ENCODE results near the gene MYADM.

Gene MYADM

GRCh38 chr19:53885036-53885435 is 17.4 kb downstream of the MYADM start:
- DNase-seq (ENCODE audit: low read depth), result no peak

GRCh38 chr19:53892301-53892980 is 24.8 kb downstream of the MYADM start:
- no peak for DNase-seq (ENCODE audit: low read depth)

- no peak for DNase-seq (ENCODE audit: low read depth)
Measured at GRCh38 chr19:53892981-53893325, 25.3 kb downstream of the MYADM start.

GRCh38 chr19:53894707-53895106 is 27.0 kb downstream of the MYADM start:
- no peak for DNase-seq (ENCODE audit: low read depth)

DNA sequence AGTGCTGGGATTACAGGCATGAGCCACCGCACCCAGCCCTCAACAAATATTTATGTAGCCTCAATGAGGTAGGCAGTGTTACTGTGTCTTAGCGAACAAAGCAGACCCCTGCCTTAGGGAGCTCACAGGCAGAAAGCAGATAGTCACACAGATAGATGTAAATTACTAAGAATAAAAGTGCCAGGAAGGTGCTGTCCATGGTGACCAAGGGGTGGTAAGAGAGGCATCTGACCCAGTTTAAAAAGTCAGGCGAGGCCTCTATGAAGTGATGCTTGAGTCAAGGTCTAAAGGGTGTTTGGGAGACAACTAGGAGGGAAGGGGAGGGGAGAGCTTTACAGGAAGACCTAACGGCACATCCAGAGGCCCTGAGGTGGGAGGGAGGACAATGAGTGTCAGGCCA is 29.0 kb downstream of the MYADM start:
- DNase-seq (ENCODE audit: low read depth), result no peak

DNA sequence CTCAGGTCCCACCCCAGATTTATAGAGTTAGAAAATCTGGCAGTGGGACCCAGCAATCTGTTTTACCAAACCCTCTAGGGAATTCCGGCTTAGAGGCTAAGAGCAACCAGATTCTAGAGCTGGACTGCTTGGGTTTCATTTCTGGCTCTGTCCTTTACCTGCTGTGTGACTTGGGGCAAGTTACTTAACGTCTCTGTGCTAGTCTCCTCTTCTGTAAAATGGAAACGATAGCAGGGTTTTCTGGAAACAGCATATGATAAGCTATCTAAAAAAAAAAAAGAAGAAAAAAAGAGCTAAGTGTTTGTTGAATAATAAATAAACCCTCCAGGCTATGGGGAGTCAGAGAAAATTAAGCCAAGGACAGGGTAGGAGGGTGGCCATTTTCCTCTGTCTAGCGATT is 29.8 kb downstream of the MYADM start:
- no peak for DNase-seq (ENCODE audit: low read depth)

DNA sequence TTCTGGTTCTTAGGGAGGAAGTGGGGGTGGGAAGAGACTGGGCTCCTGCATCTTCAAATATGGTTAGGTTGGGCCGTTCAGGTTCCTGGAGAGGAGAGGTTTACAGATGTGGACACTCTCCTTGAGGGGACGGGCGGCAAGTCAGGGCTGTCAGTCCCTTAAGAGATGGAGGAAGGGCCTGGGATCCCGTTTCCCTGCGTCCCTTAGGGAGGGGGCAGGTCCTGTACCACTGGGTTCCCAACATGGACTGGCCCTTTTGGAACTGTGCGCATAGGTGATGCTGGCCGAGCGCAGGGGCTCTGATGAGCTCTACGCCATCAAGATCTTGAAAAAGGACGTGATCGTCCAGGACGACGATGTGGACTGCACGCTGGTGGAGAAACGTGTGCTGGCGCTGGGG is 30.5 kb downstream of the MYADM start:
- no peak for DNase-seq (ENCODE audit: low read depth)

DNA sequence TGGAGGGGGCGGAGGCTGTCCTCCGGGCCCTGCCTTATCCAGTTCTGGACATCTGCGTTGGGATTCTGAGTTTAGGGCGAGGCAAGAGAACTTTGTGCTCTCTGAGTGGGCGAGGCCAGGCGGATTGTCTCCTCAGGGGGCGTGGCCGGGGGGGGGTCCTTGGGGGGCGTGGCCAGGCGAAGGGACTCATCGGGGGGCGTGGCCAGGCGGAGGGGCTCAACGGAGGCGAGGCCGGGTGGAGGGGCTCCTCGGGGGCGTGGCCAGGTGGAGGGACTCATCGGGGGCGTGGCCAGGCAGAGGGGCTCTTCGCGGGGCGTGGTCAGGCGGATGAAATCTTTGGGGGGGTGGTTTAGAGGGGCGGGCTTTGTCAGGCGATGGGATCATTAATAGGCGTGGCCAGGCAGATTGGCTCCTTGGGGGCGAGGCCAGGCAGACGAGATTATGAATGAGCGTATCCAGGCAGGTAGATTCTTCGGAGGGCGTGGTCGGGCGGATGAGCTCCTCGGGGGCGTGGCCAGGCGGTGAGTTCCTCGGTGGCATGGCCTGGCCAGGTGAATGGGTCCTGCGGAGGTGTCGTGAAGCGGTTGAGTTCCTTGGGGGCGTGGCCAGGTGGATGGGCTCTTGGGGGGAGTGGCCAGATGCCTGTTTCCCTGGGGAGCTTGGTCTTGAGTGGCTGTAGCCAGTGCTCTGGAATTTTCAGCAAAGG is 31.1 kb downstream of the MYADM start:
- DNase-seq (ENCODE audit: low read depth), result no peak

DNA sequence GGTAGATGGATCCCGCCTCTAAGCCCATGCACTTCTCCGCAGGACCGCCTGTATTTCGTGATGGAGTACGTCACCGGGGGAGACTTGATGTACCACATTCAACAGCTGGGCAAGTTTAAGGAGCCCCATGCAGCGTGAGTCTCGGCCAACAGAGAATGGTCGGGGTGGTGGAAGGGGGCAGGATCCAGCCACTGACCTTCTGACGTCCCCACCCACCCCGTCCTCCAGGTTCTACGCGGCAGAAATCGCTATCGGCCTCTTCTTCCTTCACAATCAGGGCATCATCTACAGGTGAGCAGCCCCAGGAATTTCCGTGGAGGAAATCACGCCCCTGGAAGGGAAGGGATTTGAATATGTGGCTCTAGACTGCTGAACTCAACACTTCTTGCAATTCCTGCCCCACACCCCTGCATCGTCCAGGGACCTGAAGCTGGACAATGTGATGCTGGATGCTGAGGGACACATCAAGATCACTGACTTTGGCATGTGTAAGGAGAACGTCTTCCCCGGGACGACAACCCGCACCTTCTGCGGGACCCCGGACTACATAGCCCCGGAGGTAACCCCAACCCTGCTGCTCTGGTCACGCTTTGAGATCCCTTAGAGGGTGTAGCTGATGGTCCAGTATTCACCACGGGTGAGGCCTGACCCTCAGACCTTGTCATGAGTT is 32.6 kb downstream of the MYADM start:
- no peak for DNase-seq (ENCODE audit: low read depth)

- no peak for DNase-seq (ENCODE audit: low read depth)
Measured at GRCh38 chr19:53903055-53903680, 35.5 kb downstream of the MYADM start.

DNA sequence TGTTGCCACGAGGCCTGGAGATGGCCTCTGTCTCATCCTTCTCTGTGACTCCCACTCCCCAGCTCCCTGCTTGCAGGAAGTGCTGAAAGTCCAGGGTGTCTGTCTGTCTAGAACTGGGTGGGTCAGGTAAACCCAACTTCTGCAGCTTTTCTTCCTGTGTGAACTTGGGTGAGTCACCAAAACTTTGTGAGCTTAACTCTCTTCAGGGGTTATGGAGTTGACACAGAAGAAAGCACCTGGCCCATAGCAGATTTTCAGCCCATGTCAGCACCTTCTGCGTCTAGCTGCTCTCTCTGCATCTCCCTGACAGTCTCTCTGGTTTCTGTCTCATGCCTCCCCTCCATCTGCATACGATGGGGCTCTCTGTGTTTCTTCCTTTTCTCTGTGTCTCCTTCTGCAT is 37.2 kb downstream of the MYADM start:
- no peak for DNase-seq (ENCODE audit: low read depth)

DNA sequence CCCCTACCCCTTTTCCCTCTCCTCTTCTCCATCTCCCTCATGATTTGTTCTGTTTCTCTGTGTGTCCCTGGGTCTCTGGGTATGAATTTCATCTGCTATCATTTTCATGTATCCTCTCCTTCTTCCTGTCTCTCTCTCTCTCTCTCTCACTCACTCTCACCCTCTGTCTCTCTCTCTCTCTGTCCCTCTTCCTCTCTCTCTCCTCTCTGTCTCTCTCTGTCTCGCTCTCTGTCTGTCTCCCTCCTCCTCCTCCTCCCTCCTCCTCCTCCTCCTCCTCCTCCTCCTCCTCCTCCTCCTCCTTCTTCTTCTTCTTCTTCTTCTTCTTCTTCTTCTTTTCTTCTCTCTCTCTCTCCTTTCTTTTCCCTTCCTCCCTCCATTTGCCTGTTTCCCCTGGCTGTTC is 38.1 kb downstream of the MYADM start:
- no peak for DNase-seq (ENCODE audit: low read depth)

- peak; percentile 48 for DNase-seq (ENCODE audit: low read depth)
Measured at GRCh38 chr19:53906211-53907192, 38.8 kb downstream of the MYADM start.

- no peak for DNase-seq (ENCODE audit: low read depth)
Measured at GRCh38 chr19:53907193-53907581, 39.5 kb downstream of the MYADM start.

DNA sequence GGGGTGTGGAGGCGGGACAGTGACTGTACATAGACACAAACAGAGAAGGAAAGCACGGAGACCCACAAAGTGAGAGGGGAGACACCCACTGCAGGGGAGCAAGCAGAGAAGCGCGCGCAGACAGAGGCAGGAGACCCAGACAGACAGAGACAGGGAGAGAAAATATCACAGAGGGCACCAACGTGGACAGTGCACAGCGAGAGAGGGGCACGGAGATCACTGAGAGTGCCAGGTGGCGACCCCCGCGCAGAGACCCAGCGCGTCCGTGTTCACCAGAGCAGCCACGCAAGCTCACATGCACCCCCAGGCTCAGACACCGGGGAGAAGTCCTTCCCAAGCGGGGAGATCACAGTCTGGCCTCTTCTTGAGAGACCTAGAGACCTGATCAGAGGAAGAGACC is 40.0 kb downstream of the MYADM start:
- DNase-seq (ENCODE audit: low read depth), result no peak

DNA sequence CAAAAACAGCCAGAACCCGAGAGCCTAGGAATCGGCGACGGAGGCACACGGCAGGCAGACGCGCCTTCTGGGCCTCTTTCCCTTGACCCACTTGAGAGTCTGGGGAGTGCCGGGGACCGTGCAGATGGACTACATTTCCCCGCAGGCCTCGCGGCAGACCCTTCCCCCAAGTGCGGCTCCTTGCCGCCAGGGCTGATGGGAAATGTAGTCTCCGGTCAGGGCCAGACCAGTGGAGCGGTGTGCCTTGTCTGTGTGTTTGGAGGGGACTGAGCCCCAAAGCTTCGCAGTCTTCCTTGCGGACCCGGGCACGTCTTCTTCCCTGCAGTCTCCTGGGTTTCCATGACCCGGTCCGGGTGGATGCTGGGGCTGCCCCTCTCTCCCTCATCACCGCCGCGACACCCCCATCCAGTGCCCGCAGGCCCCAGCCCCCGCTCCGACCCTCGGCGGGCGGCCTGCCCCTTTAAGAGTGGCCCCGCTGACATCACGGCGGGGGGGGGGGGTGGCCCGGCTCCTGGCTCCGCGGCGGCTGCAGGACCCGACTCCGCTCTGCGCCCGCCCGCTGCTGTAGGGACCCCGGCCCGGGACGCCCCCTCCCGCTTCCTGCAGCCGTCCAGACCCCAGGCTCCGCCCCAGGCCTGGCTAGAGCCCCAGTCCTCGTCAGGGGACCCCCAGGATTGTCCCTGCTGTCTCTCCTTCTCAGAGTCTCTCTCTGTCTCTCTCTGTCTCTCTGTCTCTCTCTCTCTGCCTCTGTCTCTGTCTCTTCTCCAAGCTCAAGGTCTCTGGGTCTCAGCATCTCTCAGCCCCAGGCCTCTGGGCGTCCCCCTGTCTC is 40.6 kb downstream of the MYADM start:
- DNase-seq (ENCODE audit: low read depth), result peak; percentile 20

GRCh38 chr19:53908935-53909415 is 41.3 kb downstream of the MYADM start, which contains the start of gene CACNG7:
Gene CACNG7 (plus strand): TSS chr19:53909278. CDS start chr19:53912832, 3,554 bp downstream.
- no peak for DNase-seq (ENCODE audit: low read depth)

DNA sequence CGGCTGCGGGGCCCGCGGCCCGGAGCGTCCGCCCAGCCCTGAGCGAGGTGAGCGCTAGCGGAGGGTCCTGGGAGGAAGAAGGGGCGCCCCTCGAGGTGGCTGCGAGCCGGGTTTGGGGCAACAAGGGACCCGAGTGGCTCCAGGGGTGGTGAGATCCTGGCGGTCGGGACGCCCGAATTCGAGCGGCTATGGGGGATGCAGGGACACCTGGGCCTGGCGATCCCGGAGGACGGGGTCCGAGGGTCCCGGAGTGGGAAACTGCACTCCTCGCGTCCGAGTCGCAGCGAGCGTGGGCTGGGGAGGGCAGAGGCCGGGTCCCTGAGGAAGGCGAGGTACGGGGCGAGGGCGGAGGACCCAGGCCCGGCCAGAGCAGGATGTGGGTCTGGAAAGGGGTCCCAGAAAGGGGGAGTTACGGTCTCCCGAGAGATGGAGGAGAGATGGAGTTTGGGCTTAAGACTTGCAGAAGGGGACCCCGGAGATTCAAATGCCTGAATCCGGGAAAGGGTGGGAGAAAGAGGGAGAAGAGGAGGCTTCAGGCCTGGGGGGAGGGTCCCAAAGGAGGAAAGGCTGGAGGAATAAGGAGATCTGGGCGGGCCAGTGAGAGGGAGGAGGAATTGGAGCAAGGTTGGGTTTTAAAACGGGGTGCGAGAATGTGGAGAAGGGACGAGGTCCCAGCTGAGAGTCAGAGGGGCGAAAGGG is 41.9 kb downstream of the MYADM start:
- no peak for DNase-seq (ENCODE audit: low read depth)

DNA sequence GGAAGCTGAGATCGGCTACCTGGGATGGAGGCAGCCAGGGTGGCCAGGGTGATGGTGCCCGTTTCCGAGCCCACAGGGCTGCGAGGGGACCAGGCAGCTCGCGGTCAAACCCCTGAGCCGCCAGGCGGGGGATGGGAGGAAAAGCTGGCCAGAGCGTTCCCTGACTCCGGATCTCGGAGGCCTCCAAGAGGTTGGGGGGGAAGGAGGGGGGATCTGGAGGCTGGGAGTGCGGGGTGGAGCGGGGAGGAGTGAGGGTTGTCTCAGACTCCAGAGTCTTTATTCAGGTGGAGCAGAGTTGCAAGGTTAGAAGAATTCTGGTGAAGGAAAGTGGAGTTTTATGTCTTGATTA is 42.5 kb downstream of the MYADM start:
- DNase-seq (ENCODE audit: low read depth), result no peak

- no peak for DNase-seq (ENCODE audit: low read depth)
Measured at GRCh38 chr19:53912653-53913052, 45.0 kb downstream of the MYADM start.
